GM23338 (cell line): ENCODE data around the gene NDUFAF5. TPM values are rescaled to one million over a fixed set of nuclear protein-coding genes. Genes with fewer than 3 reads are reported as not detected.

Experiments used
- ATAC-seq: fragments of 200-7000 bp; cut with Tn5 transposase; 3 replicates; pipeline ENCODE4 v1.9.1; 2020
- DNase-seq: peaks from one replicate; pipeline ENCODE4 v3.0.0-alpha.2; 2015; ENCODE audit warnings: low spot score
- H2AFZ ChIP-seq: fragments of 200-600 bp; sonication (generic); 2 replicates; pipeline ENCODE4 v1.8.0; 2016; ENCODE audit warnings: antibody characterized with exemption, mild to moderate bottlenecking, moderate library complexity
- H3F3A ChIP-seq: fragments of 200-600 bp; sonication (generic); replicated peaks from 2 replicates; pipeline ENCODE4 v1.8.0; 2017; ENCODE audit warnings: antibody characterized with exemption, mixed run types, low read depth
- H3K27ac ChIP-seq: fragments of 200-600 bp; sonication (generic); 2 replicates; pipeline ENCODE4 v1.6.1; 2016; ENCODE audit warnings: low read depth
- H3K27me3 ChIP-seq: fragments of 200-600 bp; sonication (generic); 2 replicates; pipeline ENCODE4 v1.8.0; 2016; ENCODE audit warnings: mild to moderate bottlenecking, mixed run types, moderate library complexity; ENCODE audit not compliant: insufficient read depth
- H3K36me3 ChIP-seq: fragments of 200-600 bp; sonication (generic); 2 replicates; pipeline ENCODE4 v1.8.0; 2016; ENCODE audit warnings: mild to moderate bottlenecking; ENCODE audit not compliant: insufficient read depth
- H3K4me1 ChIP-seq: fragments of 200-600 bp; sonication (generic); 2 replicates; pipeline ENCODE4 v1.8.0; 2016; ENCODE audit warnings: mild to moderate bottlenecking, moderate library complexity; ENCODE audit not compliant: insufficient read depth
- H3K4me2 ChIP-seq: fragments of 200-600 bp; sonication (generic); 2 replicates; pipeline ENCODE4 v1.7.1; 2017; ENCODE audit warnings: mixed run types
- H3K4me3 ChIP-seq: fragments of 200-600 bp; sonication (generic); 2 replicates; pipeline ENCODE4 v1.6.1; 2016; ENCODE audit warnings: mixed run types
- H3K79me2 ChIP-seq: fragments of 200-600 bp; sonication (generic); replicated peaks from 2 replicates; pipeline ENCODE4 v1.8.0; 2017; ENCODE audit warnings: mild to moderate bottlenecking; ENCODE audit not compliant: insufficient read depth
- H3K9me2 ChIP-seq: fragments of 200-600 bp; sonication (generic); 2 replicates; pipeline ENCODE4 v1.8.0; 2017; ENCODE audit not compliant: insufficient read depth
- H4K20me1 ChIP-seq: fragments of 200-600 bp; sonication (generic); replicated peaks from 2 replicates; pipeline ENCODE4 v1.8.0; 2017; ENCODE audit warnings: mild to moderate bottlenecking; ENCODE audit not compliant: insufficient read depth
- H3K27ac Mint-ChIP-seq: 2 replicates; pipeline ENCODE4 v1.8.0; 2020; ENCODE audit warnings: inconsistent platforms, mild to moderate bottlenecking, moderate library complexity, mixed read lengths
- H3K27me3 Mint-ChIP-seq: 3 replicates; pipeline ENCODE4 v1.8.0; 2022; ENCODE audit warnings: low read depth, mild to moderate bottlenecking, moderate library complexity, mixed read lengths, inconsistent platforms; ENCODE audit not compliant: insufficient read depth, poor library complexity
- H3K36me3 Mint-ChIP-seq: 3 replicates; pipeline ENCODE4 v1.8.0; 2021; ENCODE audit warnings: low read depth, mild to moderate bottlenecking, inconsistent platforms, moderate library complexity, mixed read lengths
- H3K4me1 Mint-ChIP-seq: 3 replicates; pipeline ENCODE4 v1.8.0; 2020; ENCODE audit warnings: mild to moderate bottlenecking, inconsistent platforms, mixed read lengths
- H3K4me3 Mint-ChIP-seq: 3 replicates; pipeline ENCODE4 v1.8.0; 2021; ENCODE audit warnings: moderate library complexity, mild to moderate bottlenecking, inconsistent platforms, mixed read lengths
- H3K9me3 Mint-ChIP-seq: 3 replicates; pipeline ENCODE4 v1.8.0; 2020; ENCODE audit warnings: moderate library complexity, mild to moderate bottlenecking, inconsistent platforms, mixed read lengths
- EZH2 ChIP-seq: fragments of 200-600 bp; sonication (generic); IDR thresholded peaks from one replicate; pipeline ENCODE4 v1.8.0; 2017; ENCODE audit warnings: antibody characterized with exemption, mild to moderate bottlenecking, low read depth; ENCODE audit not compliant: unreplicated experiment
- NANOG ChIP-seq: IDR thresholded peaks from 2 replicates; pipeline ENCODE4 v1.6.1; 2016; ENCODE audit warnings: antibody characterized with exemption, borderline replicate concordance
- POLR2AphosphoS5 ChIP-seq: IDR thresholded peaks from 2 replicates; pipeline ENCODE4 v1.6.1; 2016; ENCODE audit warnings: antibody characterized with exemption, low read depth
- STAT1 ChIP-seq: IDR thresholded peaks from one replicate; pipeline ENCODE4 v1.6.1; 2016; ENCODE audit warnings: antibody characterized with exemption; ENCODE audit not compliant: unreplicated experiment
- ZNF114 ChIP-seq: fragments of 250-450 bp; sonication (Bioruptor Pico); IDR thresholded peaks from 2 replicates; pipeline ENCODE4 v1.5.0; 2020; ENCODE audit warnings: mild to moderate bottlenecking, moderate library complexity
- polyA plus RNA-seq: library from polyadenylated mRNA; unstranded; fragments of >200 nt; fragmentation: Nextera tagmentation; extraction: Ambion mirVana; gene quantifications from 2 replicates; pipeline ENCODE4 v1.2.1, GENCODE V29; 2016
- total RNA-seq: library from RNA; depleted of rRNA; stranded (reverse); fragments of >200 nt; shearing (Covaris generic); gene quantifications from 2 replicates; pipeline ENCODE4 v1.2.3, GENCODE V29; 2014
- TF ChIP-seq, protein P1 (sequence below): fragments of 250-450 bp; sonication (Bioruptor Pico); IDR thresholded peaks from 2 replicates; pipeline ENCODE4 v1.5.0; 2020; ENCODE audit warnings: mild to moderate bottlenecking, moderate library complexity
- TF ChIP-seq, protein P2 (sequence below), 2 experiments: fragments of 200-600 bp in 1 of 2; sonication (generic) in 1 of 2; conservative IDR thresholded peaks; 2 replicates each; pipeline versions ENCODE4 v1.5.1 to v1.6.1; 2016 to 2017; ENCODE audit warnings: antibody characterized with exemption in 2 of 2, low read depth in 2 of 2, mild to moderate bottlenecking in 2 of 2, moderate library complexity in 1 of 2
- TF ChIP-seq, protein P3 (sequence below): IDR thresholded peaks from one replicate; pipeline ENCODE4 v1.6.1; 2018; ENCODE audit warnings: antibody characterized with exemption; ENCODE audit not compliant: unreplicated experiment

The NDUFAF5 gene
- total and polyA plus RNA-seq, 2 experiments from 2014 or later = 18.0 to 33.0 TPM

DNA sequence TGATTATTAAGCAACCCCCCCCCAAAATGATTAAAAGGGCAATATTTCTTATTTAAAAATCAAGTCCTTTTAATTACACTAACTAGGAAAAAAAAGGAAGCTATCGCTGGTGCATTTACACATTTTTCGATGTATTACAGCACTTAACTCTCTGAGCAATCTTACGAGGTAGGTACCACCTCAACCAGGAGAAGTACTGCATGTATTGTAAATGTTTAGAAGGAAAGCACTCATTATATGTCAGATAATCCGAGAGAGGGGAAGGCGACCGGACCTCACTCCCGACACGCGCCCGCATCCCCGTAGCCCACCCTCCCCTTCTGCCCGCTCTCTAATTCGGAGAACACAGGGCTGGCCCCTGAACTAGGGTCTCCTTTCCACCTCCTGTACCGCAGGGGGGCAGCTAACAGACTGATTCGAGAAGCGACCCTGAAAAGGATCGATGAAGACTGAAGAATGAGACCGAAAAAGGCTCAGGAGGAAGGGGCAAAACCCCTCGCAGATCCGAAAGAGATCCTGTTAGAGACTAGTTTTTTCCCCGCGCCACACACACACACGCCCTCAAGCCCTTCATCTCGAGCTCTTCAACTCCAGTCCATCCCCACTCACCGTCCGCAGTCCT, 446 bp upstream of the NDUFAF5 start (continued):
- TF ChIP-seq, protein P1, sequence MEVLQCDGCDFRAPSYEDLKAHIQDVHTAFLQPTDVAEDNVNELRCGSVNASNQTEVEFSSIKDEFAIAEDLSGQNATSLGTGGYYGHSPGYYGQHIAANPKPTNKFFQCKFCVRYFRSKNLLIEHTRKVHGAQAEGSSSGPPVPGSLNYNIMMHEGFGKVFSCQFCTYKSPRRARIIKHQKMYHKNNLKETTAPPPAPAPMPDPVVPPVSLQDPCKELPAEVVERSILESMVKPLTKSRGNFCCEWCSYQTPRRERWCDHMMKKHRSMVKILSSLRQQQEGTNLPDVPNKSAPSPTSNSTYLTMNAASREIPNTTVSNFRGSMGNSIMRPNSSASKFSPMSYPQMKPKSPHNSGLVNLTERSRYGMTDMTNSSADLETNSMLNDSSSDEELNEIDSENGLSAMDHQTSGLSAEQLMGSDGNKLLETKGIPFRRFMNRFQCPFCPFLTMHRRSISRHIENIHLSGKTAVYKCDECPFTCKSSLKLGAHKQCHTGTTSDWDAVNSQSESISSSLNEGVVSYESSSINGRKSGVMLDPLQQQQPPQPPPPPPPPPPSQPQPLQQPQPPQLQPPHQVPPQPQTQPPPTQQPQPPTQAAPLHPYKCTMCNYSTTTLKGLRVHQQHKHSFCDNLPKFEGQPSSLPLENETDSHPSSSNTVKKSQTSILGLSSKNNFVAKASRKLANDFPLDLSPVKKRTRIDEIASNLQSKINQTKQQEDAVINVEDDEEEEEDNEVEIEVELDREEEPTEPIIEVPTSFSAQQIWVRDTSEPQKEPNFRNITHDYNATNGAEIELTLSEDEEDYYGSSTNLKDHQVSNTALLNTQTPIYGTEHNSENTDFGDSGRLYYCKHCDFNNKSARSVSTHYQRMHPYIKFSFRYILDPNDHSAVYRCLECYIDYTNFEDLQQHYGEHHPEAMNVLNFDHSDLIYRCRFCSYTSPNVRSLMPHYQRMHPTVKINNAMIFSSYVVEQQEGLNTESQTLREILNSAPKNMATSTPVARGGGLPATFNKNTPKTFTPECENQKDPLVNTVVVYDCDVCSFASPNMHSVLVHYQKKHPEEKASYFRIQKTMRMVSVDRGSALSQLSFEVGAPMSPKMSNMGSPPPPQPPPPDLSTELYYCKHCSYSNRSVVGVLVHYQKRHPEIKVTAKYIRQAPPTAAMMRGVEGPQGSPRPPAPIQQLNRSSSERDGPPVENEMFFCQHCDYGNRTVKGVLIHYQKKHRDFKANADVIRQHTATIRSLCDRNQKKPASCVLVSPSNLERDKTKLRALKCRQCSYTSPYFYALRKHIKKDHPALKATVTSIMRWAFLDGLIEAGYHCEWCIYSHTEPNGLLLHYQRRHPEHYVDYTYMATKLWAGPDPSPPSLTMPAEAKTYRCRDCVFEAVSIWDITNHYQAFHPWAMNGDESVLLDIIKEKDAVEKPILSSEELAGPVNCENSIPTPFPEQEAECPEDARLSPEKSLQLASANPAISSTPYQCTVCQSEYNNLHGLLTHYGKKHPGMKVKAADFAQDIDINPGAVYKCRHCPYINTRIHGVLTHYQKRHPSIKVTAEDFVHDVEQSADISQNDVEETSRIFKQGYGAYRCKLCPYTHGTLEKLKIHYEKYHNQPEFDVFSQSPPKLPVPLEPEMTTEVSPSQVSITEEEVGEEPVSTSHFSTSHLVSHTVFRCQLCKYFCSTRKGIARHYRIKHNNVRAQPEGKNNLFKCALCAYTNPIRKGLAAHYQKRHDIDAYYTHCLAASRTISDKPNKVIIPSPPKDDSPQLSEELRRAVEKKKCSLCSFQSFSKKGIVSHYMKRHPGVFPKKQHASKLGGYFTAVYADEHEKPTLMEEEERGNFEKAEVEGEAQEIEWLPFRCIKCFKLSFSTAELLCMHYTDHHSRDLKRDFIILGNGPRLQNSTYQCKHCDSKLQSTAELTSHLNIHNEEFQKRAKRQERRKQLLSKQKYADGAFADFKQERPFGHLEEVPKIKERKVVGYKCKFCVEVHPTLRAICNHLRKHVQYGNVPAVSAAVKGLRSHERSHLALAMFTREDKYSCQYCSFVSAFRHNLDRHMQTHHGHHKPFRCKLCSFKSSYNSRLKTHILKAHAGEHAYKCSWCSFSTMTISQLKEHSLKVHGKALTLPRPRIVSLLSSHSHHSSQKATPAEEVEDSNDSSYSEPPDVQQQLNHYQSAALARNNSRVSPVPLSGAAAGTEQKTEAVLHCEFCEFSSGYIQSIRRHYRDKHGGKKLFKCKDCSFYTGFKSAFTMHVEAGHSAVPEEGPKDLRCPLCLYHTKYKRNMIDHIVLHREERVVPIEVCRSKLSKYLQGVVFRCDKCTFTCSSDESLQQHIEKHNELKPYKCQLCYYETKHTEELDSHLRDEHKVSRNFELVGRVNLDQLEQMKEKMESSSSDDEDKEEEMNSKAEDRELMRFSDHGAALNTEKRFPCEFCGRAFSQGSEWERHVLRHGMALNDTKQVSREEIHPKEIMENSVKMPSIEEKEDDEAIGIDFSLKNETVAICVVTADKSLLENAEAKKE (CRISPR knock-in tag) = no peak

DNA sequence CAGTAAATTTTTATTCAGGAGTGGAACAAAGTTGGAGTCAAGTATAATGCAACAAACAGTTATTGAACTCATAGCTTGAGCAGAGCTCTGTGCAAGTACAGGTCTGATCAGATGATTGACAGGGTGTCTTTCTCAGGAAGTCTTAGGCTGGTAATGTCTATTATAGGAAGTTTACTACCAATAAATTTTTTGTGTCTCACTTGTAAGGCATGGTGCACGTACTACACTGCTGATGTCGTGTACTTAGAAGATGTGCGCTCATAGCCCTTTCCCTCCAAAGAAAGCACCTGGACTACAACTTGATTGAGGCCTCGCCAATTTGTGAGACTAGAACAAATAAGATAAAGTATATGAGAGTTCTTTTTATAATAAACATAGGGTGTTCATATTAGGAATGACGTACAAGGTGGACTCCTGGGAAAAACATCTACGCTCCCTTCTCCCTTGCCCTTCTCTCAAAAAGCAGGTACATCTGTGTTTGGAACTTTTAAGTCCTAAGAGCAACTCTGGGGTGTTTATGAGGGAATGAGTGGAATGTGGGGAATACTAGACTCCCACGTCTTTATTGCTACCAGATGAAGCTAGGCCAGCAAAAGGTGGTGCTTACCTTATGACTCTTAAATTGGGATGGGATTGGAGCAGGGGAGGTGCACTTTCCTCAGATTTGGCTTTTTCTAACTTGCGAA, 1.5 kb downstream of the NDUFAF5 start:
- Histone ChIP-seq H3K27me3 (no peaks in the 10 kb centered on the region), H3F3A (no peaks in the 10 kb centered on the region), H3K4me2 (peak overlapping the region; percentile 92), H3K36me3 (peaks cover 24% of the 10 kb centered on the region), H3K4me3 (peak overlapping the region; percentile 94), H3K27ac (no peak overlapping the region), H3K9me2 (no peaks in the 10 kb centered on the region), H3K4me1 (peaks cover 17% of the 10 kb centered on the region), H3K79me2 (peaks cover 76% of the 10 kb centered on the region), H2AFZ (no peak overlapping the region), H4K20me1 (no peaks in the 10 kb centered on the region)
- Mint-ChIP-seq H3K36me3 (peaks cover 62% of the 10 kb centered on the region), H3K9me3 (no peaks in the 10 kb centered on the region), H3K27me3 (peaks cover 12% of the 10 kb centered on the region), H3K4me1 (peaks cover 13% of the 10 kb centered on the region; the same call in 2 of the 3 replicates), H3K4me3 (peak overlapping the region; percentile 97), H3K27ac (peak overlapping the region; percentile 91)
- no peak for TF ChIP-seq ZNF114 (CRISPR knock-in tag)
- no peak for TF ChIP-seq EZH2
- no peak for TF ChIP-seq NANOG
- TF ChIP-seq, protein P2, sequence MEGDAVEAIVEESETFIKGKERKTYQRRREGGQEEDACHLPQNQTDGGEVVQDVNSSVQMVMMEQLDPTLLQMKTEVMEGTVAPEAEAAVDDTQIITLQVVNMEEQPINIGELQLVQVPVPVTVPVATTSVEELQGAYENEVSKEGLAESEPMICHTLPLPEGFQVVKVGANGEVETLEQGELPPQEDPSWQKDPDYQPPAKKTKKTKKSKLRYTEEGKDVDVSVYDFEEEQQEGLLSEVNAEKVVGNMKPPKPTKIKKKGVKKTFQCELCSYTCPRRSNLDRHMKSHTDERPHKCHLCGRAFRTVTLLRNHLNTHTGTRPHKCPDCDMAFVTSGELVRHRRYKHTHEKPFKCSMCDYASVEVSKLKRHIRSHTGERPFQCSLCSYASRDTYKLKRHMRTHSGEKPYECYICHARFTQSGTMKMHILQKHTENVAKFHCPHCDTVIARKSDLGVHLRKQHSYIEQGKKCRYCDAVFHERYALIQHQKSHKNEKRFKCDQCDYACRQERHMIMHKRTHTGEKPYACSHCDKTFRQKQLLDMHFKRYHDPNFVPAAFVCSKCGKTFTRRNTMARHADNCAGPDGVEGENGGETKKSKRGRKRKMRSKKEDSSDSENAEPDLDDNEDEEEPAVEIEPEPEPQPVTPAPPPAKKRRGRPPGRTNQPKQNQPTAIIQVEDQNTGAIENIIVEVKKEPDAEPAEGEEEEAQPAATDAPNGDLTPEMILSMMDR (conservative IDR thresholded peaks at IDR 0.05; ENCODE audit: low read depth in 2 of 2) = no peak
- TF ChIP-seq, protein P3, sequence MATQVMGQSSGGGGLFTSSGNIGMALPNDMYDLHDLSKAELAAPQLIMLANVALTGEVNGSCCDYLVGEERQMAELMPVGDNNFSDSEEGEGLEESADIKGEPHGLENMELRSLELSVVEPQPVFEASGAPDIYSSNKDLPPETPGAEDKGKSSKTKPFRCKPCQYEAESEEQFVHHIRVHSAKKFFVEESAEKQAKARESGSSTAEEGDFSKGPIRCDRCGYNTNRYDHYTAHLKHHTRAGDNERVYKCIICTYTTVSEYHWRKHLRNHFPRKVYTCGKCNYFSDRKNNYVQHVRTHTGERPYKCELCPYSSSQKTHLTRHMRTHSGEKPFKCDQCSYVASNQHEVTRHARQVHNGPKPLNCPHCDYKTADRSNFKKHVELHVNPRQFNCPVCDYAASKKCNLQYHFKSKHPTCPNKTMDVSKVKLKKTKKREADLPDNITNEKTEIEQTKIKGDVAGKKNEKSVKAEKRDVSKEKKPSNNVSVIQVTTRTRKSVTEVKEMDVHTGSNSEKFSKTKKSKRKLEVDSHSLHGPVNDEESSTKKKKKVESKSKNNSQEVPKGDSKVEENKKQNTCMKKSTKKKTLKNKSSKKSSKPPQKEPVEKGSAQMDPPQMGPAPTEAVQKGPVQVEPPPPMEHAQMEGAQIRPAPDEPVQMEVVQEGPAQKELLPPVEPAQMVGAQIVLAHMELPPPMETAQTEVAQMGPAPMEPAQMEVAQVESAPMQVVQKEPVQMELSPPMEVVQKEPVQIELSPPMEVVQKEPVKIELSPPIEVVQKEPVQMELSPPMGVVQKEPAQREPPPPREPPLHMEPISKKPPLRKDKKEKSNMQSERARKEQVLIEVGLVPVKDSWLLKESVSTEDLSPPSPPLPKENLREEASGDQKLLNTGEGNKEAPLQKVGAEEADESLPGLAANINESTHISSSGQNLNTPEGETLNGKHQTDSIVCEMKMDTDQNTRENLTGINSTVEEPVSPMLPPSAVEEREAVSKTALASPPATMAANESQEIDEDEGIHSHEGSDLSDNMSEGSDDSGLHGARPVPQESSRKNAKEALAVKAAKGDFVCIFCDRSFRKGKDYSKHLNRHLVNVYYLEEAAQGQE = no peak
- no peak for TF ChIP-seq STAT1
- no peak for TF ChIP-seq POLR2AphosphoS5
- ATAC-seq = no peak
- DNase-seq = no peak
